Gastrocnemius medialis (tissue), 4 donors: Measurements from ENCODE around the gene SFT2D1.

Experiments used
- CTCF ChIP-seq, 5 experiments: fragments of 450-650 bp in 3 of 5; fragments of 200-600 bp in 2 of 5; sonication (generic) in 2 of 5; IDR thresholded peaks in 4 of 5; conservative IDR thresholded peaks in 1 of 5; 1 replicate in 4 of 5; 2 replicates in 1 of 5; pipeline ENCODE4 v1.5.1; 2016 to 2019; ENCODE audit warnings: antibody characterized with exemption in 5 of 5, mild to moderate bottlenecking in 3 of 5, moderate library complexity in 3 of 5
- POLR2A ChIP-seq, 2 donors: fragments of 450-650 bp; IDR thresholded peaks; one replicate each; pipeline ENCODE4 v1.6.1; 2017; ENCODE audit warnings: antibody characterized with exemption in 2 of 2, mild to moderate bottlenecking in 2 of 2, moderate library complexity in 2 of 2

DNA sequence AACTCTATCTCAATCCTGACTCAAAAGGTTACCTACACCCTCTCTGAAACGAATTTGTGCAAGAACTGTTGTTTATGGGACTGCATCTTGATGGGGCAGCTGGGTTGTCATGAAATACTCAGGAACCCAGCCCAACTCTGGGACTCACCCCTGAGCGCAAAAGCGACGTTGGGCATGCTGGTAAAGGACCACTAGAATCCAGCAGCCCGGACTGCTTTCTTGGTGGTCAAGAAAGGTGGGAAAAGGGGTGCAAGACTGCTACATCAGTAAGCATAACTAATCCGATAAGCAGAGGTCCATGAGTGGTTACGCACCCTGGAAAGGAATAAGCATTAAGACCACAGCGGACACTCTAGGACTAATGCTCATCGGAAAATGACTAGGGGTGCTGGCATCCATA is 27.9 kb downstream of the SFT2D1 start:
- TF ChIP-seq CTCF (IDR thresholded peaks at IDR 0.05 in 4 of 5, conservative IDR thresholded peaks at IDR 0.05 in 1 of 5) (no peak), POLR2A (IDR thresholded peaks at IDR 0.05) (no peak)
